ENCODE data around the gene EXOC4. TPM values are rescaled to one million over a fixed set of nuclear protein-coding genes. Genes with fewer than 3 reads are reported as not detected.
A peak's percentile ranks its signal among the peaks of the same experiment; 100 is the strongest.

The EXOC4 gene
- total RNA-seq, 1 experiment from 2014 or later: 66.2 TPM

DNA sequence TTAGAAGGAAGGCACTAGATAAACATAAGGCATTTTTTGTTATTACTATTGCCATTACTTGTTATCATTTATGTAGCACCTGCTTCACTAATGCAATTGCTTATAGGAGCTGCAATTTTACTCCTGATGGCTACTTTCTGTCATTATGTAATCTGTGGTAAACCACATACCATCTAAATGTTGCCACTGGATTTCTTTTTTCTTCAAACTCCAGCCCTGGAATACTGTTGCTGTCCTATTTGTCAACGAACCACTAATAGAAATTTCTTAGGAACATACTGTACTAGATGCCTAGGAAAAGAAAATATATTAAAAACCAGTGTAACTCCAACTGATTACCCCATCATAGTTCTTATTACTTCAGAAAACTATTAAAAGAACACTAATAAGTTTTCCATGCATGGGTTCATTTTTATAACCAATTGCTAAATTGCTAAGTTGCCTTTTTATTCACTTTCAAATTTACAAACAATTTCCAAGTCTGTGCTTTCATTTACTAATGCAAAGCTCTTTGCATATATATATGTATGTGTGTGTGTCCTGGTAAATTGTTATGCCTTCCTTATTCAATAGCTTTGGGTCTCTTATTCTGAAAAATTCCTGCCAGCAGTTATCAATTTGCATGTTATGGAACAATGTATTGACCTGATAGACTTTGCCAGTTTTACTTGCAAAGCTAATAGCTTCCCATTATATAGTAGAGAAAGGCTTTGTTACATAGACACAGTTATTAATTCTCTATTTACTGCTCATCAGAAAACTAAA lies 287.4 kb downstream of the EXOC4 start:
- no peak overlapping the region for H3K27ac Mint-ChIP-seq (ENCODE audit: unreplicated experiment)
- ChIA-PET POLR2A (no interaction called here), CTCF (no interaction called here)
- TF ChIP-seq, protein P1, sequence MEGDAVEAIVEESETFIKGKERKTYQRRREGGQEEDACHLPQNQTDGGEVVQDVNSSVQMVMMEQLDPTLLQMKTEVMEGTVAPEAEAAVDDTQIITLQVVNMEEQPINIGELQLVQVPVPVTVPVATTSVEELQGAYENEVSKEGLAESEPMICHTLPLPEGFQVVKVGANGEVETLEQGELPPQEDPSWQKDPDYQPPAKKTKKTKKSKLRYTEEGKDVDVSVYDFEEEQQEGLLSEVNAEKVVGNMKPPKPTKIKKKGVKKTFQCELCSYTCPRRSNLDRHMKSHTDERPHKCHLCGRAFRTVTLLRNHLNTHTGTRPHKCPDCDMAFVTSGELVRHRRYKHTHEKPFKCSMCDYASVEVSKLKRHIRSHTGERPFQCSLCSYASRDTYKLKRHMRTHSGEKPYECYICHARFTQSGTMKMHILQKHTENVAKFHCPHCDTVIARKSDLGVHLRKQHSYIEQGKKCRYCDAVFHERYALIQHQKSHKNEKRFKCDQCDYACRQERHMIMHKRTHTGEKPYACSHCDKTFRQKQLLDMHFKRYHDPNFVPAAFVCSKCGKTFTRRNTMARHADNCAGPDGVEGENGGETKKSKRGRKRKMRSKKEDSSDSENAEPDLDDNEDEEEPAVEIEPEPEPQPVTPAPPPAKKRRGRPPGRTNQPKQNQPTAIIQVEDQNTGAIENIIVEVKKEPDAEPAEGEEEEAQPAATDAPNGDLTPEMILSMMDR (IDR thresholded peaks at IDR 0.05; ENCODE audit: insufficient read depth in 1 of 2, low read depth in 1 of 2, low read length in 1 of 2, severe bottlenecking in 1 of 2, unreplicated experiment in 1 of 2): no peak
- Histone ChIP-seq H3K27me3 (replicated peaks; ENCODE audit: control insufficient read depth, insufficient read depth, low read length) (no peaks in the 10 kb centered on the region), H3K4me1 (no peaks in the 10 kb centered on the region), H3K9me3 (no peaks in the 10 kb centered on the region), H3K36me3 (ENCODE audit: control insufficient read depth, insufficient read depth, low read length) (no peaks in the 10 kb centered on the region), H3K4me3 (ENCODE audit: low read depth, low read length) (no peak overlapping the region)
- BruUV-seq (replicated peaks): no TSS peak
- H3K9me3 Mint-ChIP-seq (ENCODE audit: unreplicated experiment): no peaks in the 10 kb centered on the region
- no peak overlapping the region for H3K4me3 Mint-ChIP-seq (ENCODE audit: unreplicated experiment)
- DNase-seq: no peak
- no peaks in the 10 kb centered on the region for H3K36me3 Mint-ChIP-seq (ENCODE audit: insufficient read depth, unreplicated experiment)
- H3K27me3 Mint-ChIP-seq (ENCODE audit: insufficient read depth, unreplicated experiment): no peaks in the 10 kb centered on the region
- H3K4me1 Mint-ChIP-seq (ENCODE audit: low read depth, unreplicated experiment): no peaks in the 10 kb centered on the region
- intact Hi-C loops (cut with micrococcal nuclease; ENCODE audit: unreplicated experiment): no loop called here

DNA sequence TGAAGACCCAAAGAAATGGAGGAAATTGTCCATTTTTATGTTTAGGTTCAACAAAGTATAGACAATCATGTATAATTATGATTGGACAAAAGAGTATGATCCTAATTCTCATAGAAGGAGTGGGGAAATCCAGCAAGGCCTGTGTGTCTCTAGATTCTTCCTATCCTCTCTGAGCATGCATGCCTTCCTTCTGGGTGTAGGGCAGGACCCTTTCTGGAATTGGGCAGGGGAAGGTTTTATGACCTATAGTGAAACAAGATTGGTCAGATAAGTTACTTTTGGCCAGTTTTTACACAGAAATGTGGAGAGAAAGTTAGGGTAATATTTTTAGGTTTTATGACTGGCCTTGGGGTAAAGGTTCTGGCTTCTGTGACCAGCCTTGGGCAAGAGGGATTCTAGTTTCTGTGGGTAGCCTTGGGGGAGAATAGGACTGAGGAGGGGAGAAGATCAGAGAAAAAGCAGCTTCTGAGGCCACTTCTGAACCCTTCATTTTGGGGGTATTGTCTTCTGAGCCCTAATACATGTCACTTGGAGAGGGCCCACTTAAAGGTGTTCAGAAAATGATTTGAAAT lies 289.4 kb downstream of the EXOC4 start:
- peak overlapping the region; percentile 6 for H3K27ac Mint-ChIP-seq (ENCODE audit: unreplicated experiment)
- CTCF ChIA-PET: no interaction called here

DNA sequence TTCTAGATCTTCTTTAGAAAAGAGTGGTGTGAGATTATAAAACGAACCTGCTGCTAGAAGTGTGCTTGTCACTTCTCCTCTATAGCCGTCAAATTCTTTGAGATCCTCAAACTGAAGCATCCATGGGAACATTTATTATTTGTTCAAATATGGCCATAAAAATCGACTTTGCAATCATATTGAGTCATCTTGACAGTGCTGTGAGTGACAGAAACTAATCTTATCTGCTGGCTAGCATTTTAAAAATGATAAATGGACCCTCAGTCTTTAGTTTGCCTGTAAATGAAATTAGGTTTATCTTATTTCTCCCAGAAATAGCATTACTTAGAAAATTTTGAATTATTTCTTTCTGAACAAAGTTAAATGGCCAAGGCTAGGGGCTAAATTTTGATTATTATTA lies 290.8 kb downstream of the EXOC4 start:
- TF ChIP-seq, protein P1 (IDR thresholded peaks at IDR 0.05; ENCODE audit: insufficient read depth in 1 of 2, low read depth in 1 of 2, low read length in 1 of 2, severe bottlenecking in 1 of 2, unreplicated experiment in 1 of 2): no peak
- Histone ChIP-seq H3K36me3 (ENCODE audit: control insufficient read depth, insufficient read depth, low read length) (no peaks in the 10 kb centered on the region), H3K9me3 (no peaks in the 10 kb centered on the region), H3K4me1 (no peaks in the 10 kb centered on the region), H3K27me3 (replicated peaks; ENCODE audit: control insufficient read depth, insufficient read depth, low read length) (no peaks in the 10 kb centered on the region), H3K4me3 (ENCODE audit: low read depth, low read length) (no peak overlapping the region)
- no peak for DNase-seq
- intact Hi-C loops (cut with micrococcal nuclease; ENCODE audit: unreplicated experiment): no loop called here
- Mint-ChIP-seq H3K9me3 (ENCODE audit: unreplicated experiment) (no peaks in the 10 kb centered on the region), H3K36me3 (ENCODE audit: insufficient read depth, unreplicated experiment) (peaks cover 4% of the 10 kb centered on the region), H3K27me3 (ENCODE audit: insufficient read depth, unreplicated experiment) (no peaks in the 10 kb centered on the region), H3K4me1 (ENCODE audit: low read depth, unreplicated experiment) (no peaks in the 10 kb centered on the region), H3K27ac (ENCODE audit: unreplicated experiment) (no peak overlapping the region), H3K4me3 (ENCODE audit: unreplicated experiment) (no peak overlapping the region)
- ChIA-PET POLR2A (no interaction called here), CTCF (no interaction called here)
- BruUV-seq (replicated peaks): no TSS peak

More for the DNA sequence above, 289.4 kb downstream of the EXOC4 start:
- Mint-ChIP-seq H3K4me3 (ENCODE audit: unreplicated experiment) (no peak overlapping the region), H3K4me1 (ENCODE audit: low read depth, unreplicated experiment) (no peaks in the 10 kb centered on the region), H3K27me3 (ENCODE audit: insufficient read depth, unreplicated experiment) (no peaks in the 10 kb centered on the region), H3K36me3 (ENCODE audit: insufficient read depth, unreplicated experiment) (no peaks in the 10 kb centered on the region), H3K9me3 (ENCODE audit: unreplicated experiment) (no peaks in the 10 kb centered on the region)
- H3K9me3 ChIP-seq: no peaks in the 10 kb centered on the region
- no TSS peak for BruUV-seq (replicated peaks)
- no peak for DNase-seq
- intact Hi-C loops (cut with micrococcal nuclease; ENCODE audit: unreplicated experiment): no loop called here
- H3K36me3 ChIP-seq (ENCODE audit: control insufficient read depth, insufficient read depth, low read length): no peaks in the 10 kb centered on the region
- H3K4me3 ChIP-seq (ENCODE audit: low read depth, low read length): no peak overlapping the region
- TF ChIP-seq, protein P1 (IDR thresholded peaks at IDR 0.05; ENCODE audit: insufficient read depth in 1 of 2, low read depth in 1 of 2, low read length in 1 of 2, severe bottlenecking in 1 of 2, unreplicated experiment in 1 of 2): no peak
- POLR2A ChIA-PET: no interaction called here
- H3K4me1 ChIP-seq: no peaks in the 10 kb centered on the region
- no peaks in the 10 kb centered on the region for H3K27me3 ChIP-seq (replicated peaks; ENCODE audit: control insufficient read depth, insufficient read depth, low read length)
